Subcutaneous abdominal adipose tissue (tissue), 5 donors: ENCODE results near the gene SNX24.

Experiments
- H3K27ac ChIP-seq: one replicate; pipeline ENCODE4 v1.7.0; 2013; ENCODE audit warnings: low read depth, mild to moderate bottlenecking, inconsistent platforms, low read length, moderate library complexity
- H3K27me3 ChIP-seq, 5 donors: one replicate each; pipeline ENCODE4 v1.7.0; 2013; ENCODE audit warnings: low read length in 5 of 5, inconsistent platforms in 1 of 5; ENCODE audit not compliant: control insufficient read depth in 5 of 5, insufficient read depth in 4 of 5
- H3K36me3 ChIP-seq, 5 donors: one replicate each; pipeline ENCODE4 v1.7.0; 2013; ENCODE audit warnings: low read length in 5 of 5; ENCODE audit not compliant: control insufficient read depth in 5 of 5, insufficient read depth in 5 of 5
- H3K4me1 ChIP-seq, 5 donors: one replicate each; pipeline ENCODE4 v1.7.0; 2013; ENCODE audit warnings: low read length in 5 of 5, mild to moderate bottlenecking in 3 of 5, moderate library complexity in 1 of 5; ENCODE audit not compliant: control insufficient read depth in 5 of 5, insufficient read depth in 5 of 5
- H3K4me3 ChIP-seq, 5 donors: one replicate each; pipeline ENCODE4 v1.7.0; 2013; ENCODE audit warnings: low read length in 5 of 5, low read depth in 1 of 5
- H3K9ac ChIP-seq, 5 donors: one replicate each; pipeline ENCODE4 v1.7.0; 2013; ENCODE audit warnings: low read length in 5 of 5, mild to moderate bottlenecking in 4 of 5, moderate library complexity in 3 of 5
- H3K9me3 ChIP-seq, 5 donors: one replicate each; pipeline ENCODE4 v1.7.0; 2013; ENCODE audit warnings: low read length in 5 of 5; ENCODE audit not compliant: control insufficient read depth in 5 of 5
- donor health status: healthy.
- donor health status: healthy.
- donor health status: healthy.
- donor health status: healthy.
- donor health status: healthy.

Gene SNX24

DNA sequence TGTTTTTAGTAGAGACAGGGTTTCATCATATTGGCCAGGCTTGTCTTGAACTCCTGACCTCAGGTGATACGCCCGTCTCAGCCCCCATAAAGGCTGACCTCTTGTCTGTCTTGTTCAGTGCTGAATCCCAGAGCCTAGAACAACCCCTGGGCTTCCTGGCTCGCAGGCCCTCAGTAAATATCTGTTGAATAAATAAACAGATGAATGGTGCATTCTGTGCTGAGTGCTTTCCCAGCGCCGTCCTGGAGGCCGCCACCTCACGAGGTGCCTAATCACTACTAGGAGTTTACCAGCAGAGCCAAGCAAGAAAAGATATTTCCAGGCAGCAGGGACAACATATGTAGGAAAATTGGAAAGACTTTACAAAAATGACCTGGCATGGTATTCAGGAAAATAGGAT lies 88.5 kb downstream of the SNX24 start:
- H3K27ac ChIP-seq = no peak overlapping the region
- no peak overlapping the region for H3K9ac ChIP-seq
- H3K4me3 ChIP-seq = no peak overlapping the region
- H3K9me3 ChIP-seq = no peaks in the 10 kb centered on the region
- H3K36me3 ChIP-seq = no peaks in the 10 kb centered on the region
- H3K27me3 ChIP-seq = no peaks in the 10 kb centered on the region
- H3K4me1 ChIP-seq = peaks cover 0 to 7% (median 0%) of the 10 kb centered on the region in 5 donors

DNA sequence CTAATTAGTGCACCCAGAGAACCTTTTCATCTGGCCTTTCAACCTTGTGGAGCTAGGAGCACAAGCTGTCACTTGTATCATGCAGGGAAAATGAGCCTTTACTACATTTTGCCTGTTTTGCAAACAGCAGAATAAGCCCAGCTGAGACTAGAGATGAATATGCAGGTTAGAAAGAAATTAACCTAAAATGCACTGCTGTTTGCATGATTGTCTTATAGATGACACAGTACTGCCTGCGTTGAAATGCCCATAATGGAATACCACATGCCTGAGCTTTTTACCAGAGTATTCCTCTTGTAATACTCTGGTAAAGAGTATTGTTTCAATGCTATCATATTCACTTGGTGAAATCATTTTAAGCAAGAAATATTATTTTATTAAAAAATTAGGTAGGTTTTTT lies 90.7 kb downstream of the SNX24 start:
- H3K9me3 ChIP-seq = no peaks in the 10 kb centered on the region
- no peaks in the 10 kb centered on the region for H3K36me3 ChIP-seq
- H3K27ac ChIP-seq = no peak overlapping the region
- peaks cover 0 to 7% (median 0%) of the 10 kb centered on the region in 5 donors for H3K4me1 ChIP-seq
- H3K9ac ChIP-seq = no peak overlapping the region
- H3K4me3 ChIP-seq = no peak overlapping the region
- no peaks in the 10 kb centered on the region for H3K27me3 ChIP-seq

DNA sequence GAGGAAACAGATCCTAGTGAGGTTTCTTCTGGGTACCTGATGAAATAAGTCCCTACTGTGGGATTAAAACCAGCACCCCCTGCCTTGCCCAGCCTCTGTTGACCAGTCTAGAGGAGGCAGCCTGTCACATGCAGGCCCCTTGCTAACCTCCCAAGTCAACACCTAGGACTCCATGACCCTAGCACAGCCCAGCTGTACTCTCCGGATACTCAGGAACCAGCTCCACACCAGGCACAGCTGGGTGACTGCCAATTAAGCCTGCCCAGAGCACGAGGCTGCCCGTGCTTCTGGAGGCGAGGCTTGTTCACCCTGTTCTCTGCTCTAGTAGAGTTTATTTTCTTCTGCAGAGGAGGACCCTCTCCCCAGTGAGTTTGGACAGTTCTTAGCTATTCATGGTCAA lies 92.5 kb downstream of the SNX24 start:
- no peaks in the 10 kb centered on the region for H3K36me3 ChIP-seq
- H3K4me1 ChIP-seq = peaks cover 0 to 9% (median 4%) of the 10 kb centered on the region in 5 donors
- H3K4me3 ChIP-seq = no peak overlapping the region
- no peak overlapping the region for H3K27ac ChIP-seq
- no peak overlapping the region for H3K9ac ChIP-seq
- H3K27me3 ChIP-seq = no peaks in the 10 kb centered on the region
- H3K9me3 ChIP-seq = no peaks in the 10 kb centered on the region

DNA sequence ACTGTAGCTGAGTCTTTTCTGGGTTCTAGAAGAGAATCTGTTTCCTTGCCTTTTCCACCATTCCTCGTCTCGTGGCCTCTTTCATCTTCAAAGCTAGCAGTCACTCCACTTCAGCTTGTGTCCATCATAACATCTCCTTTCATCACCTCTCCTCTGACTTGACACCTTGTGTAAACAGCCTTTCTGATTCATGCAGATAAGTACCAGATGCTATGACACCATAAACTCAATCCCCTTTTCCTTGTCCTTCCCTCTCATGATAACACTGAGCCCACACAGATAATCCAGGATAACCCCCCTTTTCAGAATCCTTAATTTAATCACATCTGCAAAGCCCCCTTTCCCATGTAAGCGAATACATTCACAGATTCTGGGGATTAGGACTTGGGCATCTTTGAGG lies 95.5 kb downstream of the SNX24 start:
- Histone ChIP-seq H3K4me1 (peaks cover 0 to 9% (median 4%) of the 10 kb centered on the region in 5 donors), H3K9me3 (no peaks in the 10 kb centered on the region), H3K27me3 (no peaks in the 10 kb centered on the region), H3K4me3 (no peak overlapping the region), H3K27ac (no peak overlapping the region), H3K9ac (no peak overlapping the region), H3K36me3 (no peaks in the 10 kb centered on the region)

DNA sequence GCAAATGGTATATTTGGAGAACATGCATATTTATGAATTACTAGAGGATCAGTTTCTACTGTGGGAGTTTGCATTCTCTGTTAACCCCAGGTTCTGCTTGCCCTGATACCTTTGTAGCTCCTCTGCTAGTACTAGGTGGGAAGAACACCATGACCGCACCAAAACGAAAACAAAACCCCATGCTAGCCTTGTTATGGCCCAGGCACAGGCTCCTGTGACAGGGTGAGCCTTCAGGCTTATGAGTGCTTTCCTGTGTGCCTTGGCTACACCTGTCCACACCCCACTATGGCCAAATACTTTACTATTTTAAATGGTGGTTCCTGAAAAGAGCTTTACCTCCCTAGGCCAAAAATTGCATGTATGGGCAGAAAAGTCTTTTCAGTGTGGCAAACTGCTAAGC lies 96.3 kb downstream of the SNX24 start:
- H3K9ac ChIP-seq = no peak overlapping the region
- H3K27ac ChIP-seq = no peak overlapping the region
- peaks cover 0 to 9% (median 4%) of the 10 kb centered on the region in 5 donors for H3K4me1 ChIP-seq
- H3K4me3 ChIP-seq = no peak overlapping the region
- H3K36me3 ChIP-seq = peaks cover 0 to 3% (median 0%) of the 10 kb centered on the region in 5 donors
- H3K9me3 ChIP-seq = no peaks in the 10 kb centered on the region
- no peaks in the 10 kb centered on the region for H3K27me3 ChIP-seq

DNA sequence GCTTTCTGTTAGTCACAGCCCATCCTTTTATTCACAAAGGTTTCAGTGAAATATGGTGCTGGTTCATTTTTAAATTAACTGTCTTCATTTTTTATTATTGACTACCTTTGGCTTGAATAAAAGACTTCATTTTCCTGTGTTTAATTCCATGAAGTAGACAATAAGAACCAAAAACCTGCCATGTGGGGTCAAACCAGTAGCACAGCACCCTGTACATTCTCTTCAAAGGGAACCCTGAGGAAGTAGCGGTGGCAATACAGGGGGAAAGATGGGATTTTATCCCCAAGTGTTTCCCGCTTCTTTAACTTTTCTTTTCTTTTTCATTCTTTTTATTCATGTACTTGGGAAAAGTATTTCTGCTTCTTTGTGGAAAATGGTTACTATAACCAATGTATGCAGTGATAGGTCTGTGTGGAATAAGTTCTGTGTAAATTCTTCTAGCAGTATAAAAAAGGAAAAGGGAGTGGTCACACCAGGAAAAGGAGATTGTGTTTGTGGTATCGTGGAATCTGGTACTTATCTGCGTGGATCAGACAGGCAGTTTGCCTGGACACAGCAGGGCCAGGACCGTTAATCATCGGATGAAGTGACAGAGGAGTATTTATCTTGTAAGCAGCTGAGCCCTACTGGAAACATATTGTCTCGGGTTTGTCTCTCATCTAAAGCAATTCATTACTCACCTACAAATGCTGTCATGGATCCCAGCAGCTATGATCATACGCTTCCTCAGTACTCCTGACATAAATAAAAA lies 96.9 kb downstream of the SNX24 start:
- H3K9ac ChIP-seq = no peak overlapping the region
- H3K9me3 ChIP-seq = no peaks in the 10 kb centered on the region
- peaks cover 0 to 9% (median 0%) of the 10 kb centered on the region in 5 donors for H3K36me3 ChIP-seq
- H3K27me3 ChIP-seq = no peaks in the 10 kb centered on the region
- peaks cover 0 to 9% (median 4%) of the 10 kb centered on the region in 5 donors for H3K4me1 ChIP-seq
- no peak overlapping the region for H3K27ac ChIP-seq
- no peak overlapping the region for H3K4me3 ChIP-seq

DNA sequence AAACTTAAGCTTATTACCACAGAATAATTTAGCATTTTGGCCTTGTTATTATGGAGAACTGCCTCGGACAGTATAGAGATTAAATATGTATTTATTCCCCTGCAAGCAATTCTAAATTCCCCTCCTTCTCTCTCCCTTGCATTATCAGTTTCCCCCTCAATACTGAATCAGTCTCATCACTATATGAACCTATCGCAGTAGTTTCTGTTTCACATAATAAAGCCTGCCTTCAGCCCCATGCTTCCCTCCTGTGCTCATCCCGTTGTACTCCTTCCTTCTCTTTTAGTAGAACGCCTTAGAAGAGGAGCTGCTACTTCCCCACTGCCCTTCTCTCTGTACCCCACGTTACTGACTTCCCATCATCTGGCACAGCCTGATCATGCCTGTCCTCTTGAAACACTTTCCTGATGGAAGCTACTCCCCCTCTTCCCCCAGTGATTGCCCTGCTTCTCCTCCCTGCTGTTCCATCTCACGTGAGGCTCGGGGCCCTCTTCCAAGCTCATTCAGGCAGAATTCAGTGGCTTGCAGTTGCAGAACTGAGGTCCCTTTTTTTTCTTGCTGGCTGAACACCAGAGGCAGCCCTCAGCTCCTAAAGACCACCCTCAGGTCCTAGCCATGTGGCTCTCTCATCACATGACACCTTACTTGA lies 97.8 kb downstream of the SNX24 start:
- H3K4me3 ChIP-seq = no peak overlapping the region
- H3K9ac ChIP-seq = no peak overlapping the region
- peaks cover 0 to 11% (median 0%) of the 10 kb centered on the region in 5 donors for H3K36me3 ChIP-seq
- H3K4me1 ChIP-seq = peaks cover 0 to 4% (median 2%) of the 10 kb centered on the region in 5 donors
- no peaks in the 10 kb centered on the region for H3K27me3 ChIP-seq
- H3K27ac ChIP-seq = no peak overlapping the region
- H3K9me3 ChIP-seq = no peaks in the 10 kb centered on the region

DNA sequence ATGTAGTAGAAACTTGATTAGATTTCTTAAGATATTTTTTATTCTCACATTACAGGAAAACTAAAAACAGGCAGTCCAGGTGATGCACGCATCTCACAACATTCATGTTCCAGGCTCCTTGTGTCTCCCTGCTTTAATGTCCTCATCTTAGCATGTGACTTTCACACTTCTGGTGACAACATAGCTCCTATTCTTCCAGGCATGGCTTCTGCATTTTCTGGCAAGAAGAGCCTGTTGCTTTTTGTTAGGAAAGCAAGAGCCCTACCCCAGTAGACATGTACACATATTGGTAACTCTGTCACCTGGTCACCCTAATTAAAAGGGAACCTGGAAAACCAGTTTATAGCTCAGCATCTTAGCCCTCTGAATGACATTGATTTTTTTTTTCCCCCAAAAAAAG lies 98.6 kb downstream of the SNX24 start:
- no peak overlapping the region for H3K27ac ChIP-seq
- H3K9ac ChIP-seq = no peak overlapping the region
- no peaks in the 10 kb centered on the region for H3K27me3 ChIP-seq

DNA sequence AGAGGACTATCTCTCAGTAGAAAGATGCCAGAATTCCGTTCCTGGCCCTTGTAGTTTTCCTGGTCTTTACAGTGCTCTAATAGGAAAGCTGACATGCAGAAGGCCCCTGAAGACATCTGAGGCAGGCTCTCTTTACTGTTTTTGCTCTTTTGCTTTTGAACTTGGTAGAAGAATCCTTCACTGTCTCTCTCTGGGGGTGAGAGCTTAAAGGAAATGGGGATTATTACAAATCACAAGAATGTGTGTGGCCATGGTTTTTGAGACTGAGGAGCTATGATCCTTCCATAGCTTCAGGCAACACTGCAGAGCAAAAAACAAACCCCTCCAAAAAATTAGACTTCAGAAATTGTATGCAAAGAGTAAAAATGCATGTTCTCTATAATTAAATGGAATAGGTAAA lies 102.0 kb downstream of the SNX24 start:
- Histone ChIP-seq H3K27me3 (no peaks in the 10 kb centered on the region), H3K9ac (no peak overlapping the region), H3K9me3 (no peaks in the 10 kb centered on the region), H3K4me1 (peaks cover 0 to 3% (median 0%) of the 10 kb centered on the region in 5 donors), H3K36me3 (peaks cover 0 to 14% (median 0%) of the 10 kb centered on the region in 5 donors), H3K27ac (no peak overlapping the region), H3K4me3 (no peak overlapping the region)

More for the DNA sequence above, 98.6 kb downstream of the SNX24 start:
- H3K4me3 ChIP-seq = no peak overlapping the region
- H3K36me3 ChIP-seq = peaks cover 0 to 14% (median 0%) of the 10 kb centered on the region in 5 donors
- no peaks in the 10 kb centered on the region for H3K9me3 ChIP-seq
- peaks cover 0 to 4% (median 0%) of the 10 kb centered on the region in 5 donors for H3K4me1 ChIP-seq

DNA sequence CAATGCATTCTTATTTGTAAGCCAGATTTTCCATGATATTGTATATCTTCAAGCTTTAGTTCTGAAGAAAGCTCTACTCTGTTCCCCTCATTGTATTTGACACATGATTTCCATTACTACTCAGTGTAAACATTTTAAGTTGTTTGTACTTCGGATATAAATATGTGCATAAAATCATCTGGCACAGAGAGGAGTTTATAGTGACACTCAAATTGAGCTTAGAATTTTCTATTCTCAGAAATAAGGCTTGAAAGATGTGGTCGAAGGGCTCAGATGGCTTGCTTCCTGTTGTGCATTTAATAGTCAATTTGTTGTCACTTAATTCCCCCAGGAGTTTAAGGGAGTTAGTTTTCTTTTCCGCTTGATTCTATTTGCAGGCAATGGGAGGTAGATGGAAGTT lies 102.4 kb downstream of the SNX24 start:
- Histone ChIP-seq H3K9me3 (no peaks in the 10 kb centered on the region), H3K4me3 (no peak overlapping the region), H3K4me1 (no peaks in the 10 kb centered on the region), H3K36me3 (peaks cover 0 to 14% (median 0%) of the 10 kb centered on the region in 5 donors), H3K27me3 (no peaks in the 10 kb centered on the region), H3K27ac (no peak overlapping the region), H3K9ac (no peak overlapping the region)
